Activated CD8-positive, alpha-beta memory T cell treated with anti-CD3 and anti-CD28 coated beads, Interleukin-2, amount 50 U/mL, for 48 hours (primary cell): ENCODE data around the gene USP34.
"Not testable (repeated sequence)": the region's sequence is repeated elsewhere in the genome, so short reads cannot be mapped to it uniquely, and the experiment has no call there.

ENCODE experiments used
- DNase-seq: peaks from one replicate; pipeline ENCODE4 v3.0.0-alpha.2; 2020

Gene USP34, protein sequence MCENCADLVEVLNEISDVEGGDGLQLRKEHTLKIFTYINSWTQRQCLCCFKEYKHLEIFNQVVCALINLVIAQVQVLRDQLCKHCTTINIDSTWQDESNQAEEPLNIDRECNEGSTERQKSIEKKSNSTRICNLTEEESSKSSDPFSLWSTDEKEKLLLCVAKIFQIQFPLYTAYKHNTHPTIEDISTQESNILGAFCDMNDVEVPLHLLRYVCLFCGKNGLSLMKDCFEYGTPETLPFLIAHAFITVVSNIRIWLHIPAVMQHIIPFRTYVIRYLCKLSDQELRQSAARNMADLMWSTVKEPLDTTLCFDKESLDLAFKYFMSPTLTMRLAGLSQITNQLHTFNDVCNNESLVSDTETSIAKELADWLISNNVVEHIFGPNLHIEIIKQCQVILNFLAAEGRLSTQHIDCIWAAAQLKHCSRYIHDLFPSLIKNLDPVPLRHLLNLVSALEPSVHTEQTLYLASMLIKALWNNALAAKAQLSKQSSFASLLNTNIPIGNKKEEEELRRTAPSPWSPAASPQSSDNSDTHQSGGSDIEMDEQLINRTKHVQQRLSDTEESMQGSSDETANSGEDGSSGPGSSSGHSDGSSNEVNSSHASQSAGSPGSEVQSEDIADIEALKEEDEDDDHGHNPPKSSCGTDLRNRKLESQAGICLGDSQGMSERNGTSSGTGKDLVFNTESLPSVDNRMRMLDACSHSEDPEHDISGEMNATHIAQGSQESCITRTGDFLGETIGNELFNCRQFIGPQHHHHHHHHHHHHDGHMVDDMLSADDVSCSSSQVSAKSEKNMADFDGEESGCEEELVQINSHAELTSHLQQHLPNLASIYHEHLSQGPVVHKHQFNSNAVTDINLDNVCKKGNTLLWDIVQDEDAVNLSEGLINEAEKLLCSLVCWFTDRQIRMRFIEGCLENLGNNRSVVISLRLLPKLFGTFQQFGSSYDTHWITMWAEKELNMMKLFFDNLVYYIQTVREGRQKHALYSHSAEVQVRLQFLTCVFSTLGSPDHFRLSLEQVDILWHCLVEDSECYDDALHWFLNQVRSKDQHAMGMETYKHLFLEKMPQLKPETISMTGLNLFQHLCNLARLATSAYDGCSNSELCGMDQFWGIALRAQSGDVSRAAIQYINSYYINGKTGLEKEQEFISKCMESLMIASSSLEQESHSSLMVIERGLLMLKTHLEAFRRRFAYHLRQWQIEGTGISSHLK (N-terminal part only)

DNA sequence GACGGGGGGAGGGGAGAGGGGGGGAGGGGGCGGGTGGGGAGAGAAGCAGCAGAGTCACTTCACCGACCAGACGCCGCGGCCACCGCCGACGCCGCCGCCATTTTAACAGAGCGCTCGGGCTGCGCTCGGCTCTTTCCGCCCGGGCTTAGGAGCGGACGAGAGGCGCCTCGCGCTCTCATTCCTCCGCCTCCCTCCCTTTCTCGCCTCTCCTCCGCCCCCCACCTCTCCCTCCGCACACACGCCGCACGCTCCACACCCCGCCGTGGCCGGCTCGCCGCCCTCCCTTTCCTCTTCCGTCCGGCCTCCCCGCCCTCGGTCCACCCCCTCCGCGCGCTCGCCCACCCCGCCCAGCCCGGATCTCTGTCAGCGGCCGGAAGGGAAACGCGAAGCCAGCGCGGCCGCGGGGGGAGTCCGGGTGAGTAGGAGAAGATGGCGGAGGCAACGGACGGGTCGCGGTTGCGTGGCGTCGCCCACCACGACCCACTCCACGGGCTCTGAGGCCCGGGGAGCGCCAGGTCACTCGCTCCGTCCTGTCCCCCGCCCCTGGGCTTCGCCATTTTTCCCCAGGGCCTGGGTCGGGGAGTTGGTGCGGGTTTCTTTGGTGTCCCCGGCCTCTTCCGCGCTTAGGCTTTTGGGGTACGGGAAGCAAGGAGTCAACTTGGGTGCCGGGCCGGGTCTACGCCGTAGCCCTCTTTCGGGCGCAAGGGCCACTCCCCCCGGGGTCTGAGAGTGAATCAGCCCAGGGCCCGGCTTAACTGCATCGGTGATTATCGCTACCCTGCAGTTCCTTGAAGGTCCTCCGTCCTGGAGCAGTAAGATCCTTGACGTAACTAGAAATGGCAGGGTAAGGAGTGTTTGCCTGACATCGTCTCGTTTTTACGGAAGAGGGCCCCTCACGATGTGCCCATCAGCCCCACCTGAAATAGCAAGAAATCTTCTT is at the start of gene USP34:
TSS of gene USP34 (minus strand) at position 123 of the 940 bp plus-strand sequence. CDS start 395 bp downstream, outside the sequence.
- DNase-seq = peak; percentile 94

DNA sequence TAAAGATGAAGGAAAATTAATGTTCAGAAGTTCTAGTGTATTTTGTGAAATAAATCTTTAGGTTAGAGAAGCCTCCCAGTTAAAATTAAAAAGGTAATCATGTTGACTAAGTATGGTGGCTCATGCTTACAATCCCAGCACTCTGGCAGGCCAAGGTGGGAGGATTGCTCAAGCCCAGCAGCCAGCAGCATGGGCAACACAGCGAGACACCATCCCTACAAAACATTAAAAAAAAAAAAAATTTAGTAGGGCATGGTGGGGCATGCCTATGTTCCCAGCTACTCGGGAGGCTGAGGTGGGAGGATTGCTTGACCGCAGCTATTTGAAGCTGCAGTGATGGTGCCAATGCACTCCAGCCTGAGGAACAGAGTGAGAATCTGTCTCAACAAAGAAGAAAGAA is 49.4 kb upstream of the USP34 start:
- DNase-seq = no peak

DNA sequence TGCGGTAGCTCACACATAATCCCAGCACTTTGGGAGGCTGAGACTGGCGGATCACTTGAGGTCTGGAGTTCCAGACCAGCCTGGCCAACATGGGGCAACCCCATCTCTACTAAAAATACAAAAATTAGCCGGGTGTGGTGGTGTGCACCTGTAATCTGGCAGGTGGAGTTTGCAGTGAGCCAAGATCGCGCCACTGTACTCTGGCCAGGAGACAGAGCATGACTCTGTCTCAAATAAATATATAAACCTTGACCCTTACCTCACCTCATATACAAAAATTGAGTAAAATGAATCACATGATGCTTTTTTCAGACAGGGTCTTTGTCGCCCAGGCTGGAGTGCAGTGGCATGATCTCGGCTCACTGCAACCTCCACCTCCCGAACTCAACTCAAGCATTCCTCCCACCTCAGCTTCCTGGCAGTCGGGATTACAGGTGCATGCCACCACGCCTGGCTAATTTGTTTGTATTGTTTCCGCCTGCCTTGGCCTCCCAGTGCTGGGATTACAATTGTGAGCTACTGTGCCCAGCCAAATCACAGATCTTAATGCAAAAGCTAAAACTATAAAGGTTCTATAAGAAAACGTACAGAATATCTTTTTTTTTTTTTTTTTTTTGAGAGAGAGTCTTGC is 42.0 kb upstream of the USP34 start:
- DNase-seq = no peak

DNA sequence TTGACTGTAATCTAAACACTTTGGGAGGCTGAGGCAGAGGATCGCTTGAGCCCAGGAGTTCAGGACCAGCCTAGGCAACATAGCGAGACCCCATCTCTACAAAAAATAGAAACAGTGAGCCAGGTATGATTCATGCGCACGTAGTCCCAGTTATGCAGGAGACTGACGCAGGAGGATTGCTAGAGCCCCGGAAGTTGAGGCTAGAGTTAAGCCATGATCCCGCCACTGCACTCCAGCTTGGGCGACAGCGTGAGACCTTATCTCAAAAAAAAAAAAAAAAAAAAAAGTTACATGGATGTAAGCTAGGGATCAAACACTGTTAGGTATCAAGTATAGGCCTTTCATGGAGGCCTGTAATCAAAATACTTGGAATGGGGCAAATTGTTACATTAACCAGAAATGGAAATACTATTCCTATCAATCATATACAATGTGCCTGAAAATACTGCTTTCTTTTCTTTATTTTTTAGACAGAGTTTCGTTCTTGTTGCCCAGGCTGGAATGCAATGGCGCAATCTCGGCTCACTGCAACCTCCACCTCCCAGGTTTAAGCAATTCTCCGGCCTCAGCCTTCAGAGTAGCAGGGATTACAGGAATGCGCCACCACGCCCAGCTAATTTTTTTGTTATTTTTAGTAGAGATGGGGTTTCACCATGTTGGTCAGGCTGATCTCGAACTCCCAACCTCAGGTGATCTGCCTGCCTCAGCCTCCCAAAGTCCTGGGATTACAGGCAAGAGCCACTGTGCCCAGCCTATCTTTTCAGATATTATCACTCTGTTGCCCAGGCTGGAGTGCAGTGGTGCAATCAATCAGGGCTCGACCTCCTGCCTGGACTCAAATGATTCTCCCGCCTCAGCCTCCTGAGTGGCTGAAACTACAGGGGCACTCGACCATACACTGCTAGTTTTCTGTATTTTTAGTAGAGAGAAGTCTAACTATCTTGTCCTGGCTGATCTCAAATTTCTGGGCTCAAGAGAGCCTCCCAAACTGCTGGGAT is 40.1 kb upstream of the USP34 start:
- DNase-seq = no peak

DNA sequence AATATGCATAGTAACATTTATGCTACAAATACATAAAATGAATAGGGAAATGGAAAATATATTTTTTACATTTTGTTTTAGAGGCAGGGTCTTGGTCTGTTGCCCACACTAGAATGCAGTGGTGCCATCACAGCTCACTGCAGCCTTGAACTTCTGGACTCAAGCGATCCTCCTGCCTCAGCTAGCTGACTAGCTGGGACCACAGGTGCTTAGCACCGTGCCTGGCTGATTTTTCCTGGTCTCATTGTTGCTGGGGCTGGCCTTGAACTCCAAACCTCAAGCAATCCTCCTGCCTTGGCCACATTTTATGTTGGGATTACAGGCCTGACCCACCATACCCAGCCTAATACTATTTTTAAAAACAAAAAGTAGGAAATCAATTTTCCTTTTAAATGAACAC is 34.1 kb upstream of the USP34 start:
- no peak for DNase-seq

DNA sequence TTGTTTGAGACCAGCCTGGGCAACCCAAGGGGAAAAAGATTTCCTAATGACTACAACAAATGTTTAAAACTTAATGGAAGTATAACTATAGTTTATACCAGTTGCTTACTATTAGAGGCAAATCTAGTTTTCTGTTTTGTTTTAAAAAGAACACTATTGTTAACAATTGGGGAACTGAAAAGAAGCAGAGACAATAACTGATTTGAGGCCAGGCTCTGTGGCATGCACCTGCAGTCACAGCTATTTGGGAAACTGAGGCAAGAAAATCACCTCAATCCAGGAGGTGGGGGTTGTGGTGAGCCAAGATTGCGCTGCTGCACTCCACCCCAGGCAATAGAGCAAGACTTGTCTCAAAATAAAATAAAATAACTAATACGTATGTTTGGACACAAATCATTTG is 28.2 kb upstream of the USP34 start:
- no peak for DNase-seq

DNA sequence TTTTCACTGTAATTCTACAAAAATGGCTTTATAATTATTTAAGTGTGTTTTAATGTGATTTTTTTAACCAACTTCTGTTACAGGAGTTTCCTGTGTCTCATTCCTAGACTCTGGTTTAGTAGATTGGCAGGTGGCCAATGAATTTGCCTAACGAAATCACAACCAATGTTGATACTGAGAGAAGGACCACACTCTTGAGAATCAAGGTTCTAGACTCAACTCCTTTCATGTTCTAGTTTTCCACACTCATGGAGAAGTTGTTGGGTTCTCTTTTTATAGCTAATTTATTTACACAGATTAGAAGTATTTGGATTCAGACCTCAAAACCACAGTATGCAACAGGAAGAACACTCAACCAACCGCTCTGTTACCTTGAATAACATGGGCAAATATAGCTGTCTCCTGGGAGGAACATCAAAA is 22.6 kb upstream of the USP34 start:
- no peak for DNase-seq

DNA sequence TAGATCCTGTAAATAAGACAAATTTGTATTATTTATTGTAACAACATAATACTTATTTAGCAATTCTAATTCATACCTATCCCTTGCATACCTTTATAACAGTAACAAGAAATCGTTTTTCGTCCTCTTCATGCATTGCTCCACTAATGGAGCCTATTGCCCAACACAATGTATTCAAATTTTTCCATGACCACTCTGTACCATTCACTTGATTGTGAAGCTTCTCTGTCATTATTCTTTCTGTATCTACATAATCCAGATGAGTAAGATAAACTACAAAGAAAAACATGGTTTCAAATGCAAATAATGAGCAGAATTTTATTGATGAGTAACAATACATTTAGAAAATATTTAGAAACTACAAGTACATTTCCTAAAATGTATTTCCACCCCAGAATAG is 21.6 kb upstream of the USP34 start:
- no peak for DNase-seq

DNA sequence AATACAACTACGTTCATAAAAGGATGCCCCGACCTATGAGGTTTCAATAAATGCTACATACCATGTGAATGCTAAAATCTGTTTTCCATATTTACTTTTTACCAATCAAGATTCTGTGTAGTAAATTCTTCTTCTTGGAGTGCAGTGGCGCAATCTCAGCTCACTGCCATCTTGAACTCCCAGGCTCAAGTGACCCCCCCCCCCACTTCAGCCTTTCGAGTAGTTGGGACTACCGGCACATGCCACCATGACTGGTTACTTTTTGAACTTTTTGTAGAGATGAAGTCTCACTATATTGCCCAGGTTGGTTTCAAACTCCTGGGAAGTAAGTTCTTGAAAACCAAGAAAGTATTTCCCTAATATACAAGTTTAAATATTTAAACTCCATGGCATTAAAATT is 14.4 kb upstream of the USP34 start:
- DNase-seq = no peak

DNA sequence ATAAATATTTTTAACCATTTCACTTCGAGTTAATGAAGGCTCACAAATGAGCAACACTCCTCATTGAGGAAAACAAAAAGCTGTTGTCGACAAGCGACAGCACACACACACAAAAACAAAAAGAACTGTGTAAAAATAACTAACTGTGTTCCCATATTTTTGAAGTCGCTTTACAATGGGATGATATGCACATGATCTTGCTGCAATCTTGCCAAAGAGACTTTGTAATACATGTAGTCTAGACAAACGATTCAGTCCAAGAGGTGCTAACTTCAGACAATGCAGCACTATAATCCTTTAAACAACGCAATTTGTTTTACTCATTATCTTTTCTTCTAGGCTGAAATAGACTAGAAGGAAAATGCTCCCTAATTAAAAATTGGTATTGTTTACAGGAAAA is 7.2 kb upstream of the USP34 start:
- no peak for DNase-seq

DNA sequence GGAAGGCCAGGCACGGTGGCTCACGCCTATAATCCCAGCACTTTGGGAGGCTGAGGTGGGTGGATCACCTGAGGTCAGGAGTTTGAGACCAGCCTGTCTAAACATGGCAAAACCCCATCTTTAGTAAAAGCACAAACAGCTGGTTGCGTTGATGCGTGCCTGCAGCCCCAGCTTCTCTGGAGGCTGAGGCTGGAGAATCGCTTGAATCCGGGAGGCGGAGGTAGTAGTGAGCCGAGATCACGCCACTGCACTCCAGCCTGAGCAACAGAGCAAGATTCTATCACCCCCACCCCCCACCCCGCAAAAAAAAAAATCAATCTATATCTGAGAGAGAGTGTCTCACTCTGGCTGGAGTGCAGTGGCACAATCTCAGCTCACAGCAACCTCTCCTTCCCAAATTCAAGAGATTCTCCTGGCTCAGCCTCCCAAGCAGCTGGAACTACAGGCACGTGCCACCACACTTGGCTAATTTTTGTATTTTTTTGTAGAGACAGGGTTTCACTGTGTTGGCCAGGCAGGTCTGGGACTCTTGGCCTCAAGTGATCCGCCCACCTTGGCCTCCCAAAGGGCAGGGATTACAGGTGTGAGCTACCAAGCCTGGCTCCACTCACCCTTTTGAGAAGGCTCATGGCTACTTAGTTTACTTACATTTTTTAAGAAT is 6.2 kb upstream of the USP34 start:
- DNase-seq = not testable (repeated sequence)

DNA sequence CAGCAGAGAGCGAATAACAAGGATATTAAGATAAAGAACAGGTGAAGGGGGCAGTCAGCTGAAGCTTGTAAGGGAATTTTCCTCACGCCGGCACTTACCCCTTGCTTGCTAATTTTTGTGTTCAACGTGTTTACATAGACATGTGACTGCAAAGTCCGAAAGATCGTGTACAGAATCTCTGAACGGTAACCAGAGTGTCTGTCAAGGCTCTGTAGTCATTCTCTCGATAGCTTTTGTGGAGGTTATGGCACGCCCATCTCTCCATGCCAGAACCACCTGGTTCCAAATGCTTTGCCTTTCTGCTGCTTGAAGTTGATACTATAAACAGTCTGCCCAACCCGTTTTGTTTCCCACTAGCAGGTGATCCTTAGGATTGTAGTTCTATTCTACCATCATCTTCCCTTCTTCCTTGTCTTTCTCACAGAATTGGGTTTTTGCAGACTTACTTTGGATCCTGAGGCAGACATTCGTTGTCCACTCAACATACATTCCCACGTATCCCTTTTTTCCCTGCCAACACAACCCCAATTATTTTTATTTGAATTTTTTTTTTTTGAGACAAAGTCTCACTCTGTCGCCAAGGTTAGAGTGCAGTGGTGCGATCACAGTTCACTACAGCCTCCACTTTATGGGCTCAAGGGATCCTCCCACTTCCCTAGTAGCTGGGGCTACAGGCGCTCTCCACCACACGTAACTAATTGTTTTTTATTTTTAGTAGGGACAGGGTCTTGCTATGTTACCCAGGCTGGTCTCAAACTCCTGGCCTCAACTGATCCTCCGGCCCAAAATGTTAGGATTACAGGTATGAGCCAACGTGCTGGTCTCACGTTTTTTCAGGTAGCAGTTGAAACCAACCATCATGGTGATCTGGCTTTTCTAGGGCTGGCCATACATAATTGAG is 1.3 kb upstream of the USP34 start:
- no peak for DNase-seq

DNA sequence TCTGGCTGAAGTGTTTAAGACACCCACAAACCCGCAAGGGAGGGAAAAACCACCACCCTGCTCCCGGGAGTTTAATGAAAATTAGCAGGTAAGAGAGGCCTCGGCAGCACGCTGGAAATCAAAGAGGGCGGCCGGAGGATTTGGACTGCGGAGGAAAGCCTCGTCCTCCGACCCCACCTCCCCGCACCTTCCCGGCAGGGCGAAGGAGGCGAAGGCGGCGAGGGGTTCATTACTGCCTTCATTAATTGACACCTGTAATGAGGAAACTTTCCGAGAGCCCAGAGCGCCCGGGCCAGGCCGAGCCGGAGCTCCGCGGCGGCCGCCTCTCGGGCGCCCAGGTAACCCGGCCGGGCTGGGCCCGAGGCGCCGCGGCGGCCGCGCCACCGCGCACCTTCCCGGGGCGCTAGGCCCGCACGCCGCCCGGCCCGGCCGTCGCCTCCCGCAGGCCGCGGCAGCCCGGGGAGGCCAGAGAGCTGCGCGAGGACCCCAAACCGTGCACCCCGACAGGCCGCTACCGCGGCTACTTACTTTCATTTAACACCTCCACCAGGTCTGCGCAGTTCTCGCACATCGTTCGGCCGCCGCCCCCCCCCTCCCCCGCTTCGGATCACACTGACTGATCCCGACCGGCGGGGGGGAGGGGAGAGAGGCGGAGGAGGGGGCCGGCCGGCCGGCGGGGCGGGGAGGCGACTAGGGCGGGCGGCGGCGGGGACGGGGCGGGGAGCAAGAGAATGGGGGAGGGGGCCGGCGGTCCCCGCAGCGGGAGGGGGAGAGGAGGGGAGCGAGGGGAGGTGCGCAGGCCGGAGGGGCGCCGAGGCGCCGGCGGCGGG is 550 bp downstream of the USP34 start:
- DNase-seq = peak; percentile 89

DNA sequence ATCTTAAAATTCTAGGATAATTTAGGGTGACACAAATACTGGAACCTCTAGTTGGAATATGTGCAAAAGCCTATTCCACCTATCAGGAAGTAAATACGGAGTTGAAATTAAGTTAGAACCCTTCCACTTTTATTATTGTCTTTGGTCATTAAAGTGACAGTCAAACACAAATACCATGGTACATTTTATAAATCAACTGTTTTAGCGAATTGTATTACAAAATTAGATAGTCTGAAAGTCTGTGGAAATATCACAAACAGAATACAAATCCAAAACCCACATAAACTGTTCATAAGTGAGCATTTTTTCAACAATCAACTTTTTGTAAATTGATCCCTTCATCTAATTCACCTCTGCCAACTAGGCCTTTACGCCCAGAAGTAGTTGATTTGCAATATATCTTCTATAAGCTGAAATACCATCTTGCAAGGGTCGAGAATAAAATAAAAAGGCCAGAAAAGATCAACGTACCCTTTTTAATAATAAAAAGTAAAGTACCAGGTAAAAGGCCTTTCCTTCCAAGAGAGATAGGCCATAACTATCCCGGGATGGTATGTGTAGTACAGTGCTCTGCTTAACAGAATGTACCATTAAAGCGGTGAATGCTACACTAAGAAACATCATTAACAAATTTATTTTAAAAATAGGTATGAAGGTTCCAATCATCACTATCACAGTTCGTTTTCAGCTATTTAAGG is 1.3 kb downstream of the USP34 start:
- no peak for DNase-seq

DNA sequence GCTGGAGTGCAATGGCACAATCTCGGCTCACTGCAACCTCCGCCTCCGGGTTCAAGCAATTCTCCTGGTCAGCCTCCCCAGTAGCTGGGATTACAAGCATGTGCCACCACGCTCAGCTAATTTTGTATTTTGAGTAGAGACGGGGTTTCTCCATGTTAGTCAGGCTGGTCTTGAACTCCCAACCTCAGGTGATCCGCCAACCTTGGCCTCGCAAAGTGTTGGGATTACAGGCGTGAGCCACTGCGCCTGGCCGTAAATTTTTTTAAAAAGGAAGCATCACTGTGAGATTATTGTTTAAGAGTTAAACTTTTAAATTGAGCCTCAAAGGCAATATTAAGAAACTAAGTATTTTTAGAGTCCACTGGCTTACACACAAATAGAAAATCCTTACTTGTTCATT is 2.7 kb downstream of the USP34 start:
- DNase-seq = not testable (repeated sequence)

DNA sequence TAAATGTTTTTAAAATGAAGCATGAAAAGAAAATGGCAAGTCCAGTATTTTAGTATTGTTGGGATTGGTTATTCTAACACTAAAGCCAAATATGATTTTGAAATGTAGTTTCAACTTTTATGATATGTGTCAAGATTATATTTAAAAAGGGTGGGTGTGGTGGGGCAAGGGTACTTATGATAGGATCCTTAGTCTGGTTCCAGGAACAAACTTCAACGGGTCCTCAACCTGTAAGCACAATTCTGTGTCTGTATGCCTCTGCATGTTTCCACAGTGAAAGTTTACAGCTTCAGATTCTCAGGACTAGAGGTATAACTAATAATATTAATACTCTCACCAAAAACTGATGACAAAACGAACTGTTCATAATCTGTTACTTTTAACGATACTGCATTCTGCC is 5.8 kb downstream of the USP34 start:
- DNase-seq = no peak
